CD4-positive, alpha-beta T cell treated with Interleukin-21 for 1 hour (primary cell): ENCODE data around the gene SRP9.
"Not testable (repeated sequence)": the region's sequence is repeated elsewhere in the genome, so short reads cannot be mapped to it uniquely, and the experiment has no call there.

Experiments
- DNase-seq: peaks from one replicate; pipeline ENCODE4 v3.0.0-alpha.2; 2020

The SRP9 gene

DNA sequence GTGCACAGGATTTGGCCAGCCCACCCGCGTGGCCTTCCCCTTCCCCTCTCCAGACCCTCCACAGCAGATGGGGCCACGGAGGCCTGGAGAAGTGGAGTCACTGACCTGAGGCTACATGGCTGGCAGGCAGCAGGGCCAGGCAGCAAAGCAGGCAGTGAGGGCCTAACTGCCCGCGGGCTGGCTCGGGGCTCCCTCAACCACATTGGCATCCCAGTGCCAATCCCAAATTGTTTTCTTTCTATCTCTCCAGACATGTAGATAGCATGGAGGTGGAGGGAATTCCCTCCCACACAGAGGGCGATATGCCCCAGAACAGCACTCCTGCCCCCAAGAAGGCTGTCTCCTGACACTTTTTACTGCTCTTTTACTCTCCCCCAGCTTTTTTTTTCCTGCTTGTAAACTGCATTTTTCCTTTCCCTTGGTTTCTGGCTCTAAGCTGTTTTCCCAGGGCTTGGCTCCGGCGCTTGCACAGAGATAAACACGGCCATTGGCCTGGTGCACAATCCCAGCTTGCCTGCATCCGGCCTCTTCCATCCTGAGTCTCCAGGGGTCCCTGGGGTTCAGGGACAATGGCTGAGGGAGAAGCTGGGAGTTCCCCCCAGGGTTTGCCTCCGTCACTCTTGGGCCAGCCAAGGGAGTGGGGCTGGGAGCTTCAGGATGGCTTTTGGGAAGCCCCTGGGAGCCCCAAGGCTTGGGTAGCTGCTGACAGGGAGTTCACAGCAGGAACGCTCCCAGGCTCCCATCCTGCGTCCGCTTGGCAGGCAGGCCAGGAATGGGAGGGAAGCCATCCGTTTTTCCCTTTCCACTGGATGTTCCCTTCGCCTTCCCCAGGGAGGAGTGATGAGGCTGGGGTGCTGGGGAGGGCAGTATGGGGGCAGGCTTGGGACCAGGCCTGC is 39.3 kb downstream of the SRP9 start:
- no peak for DNase-seq

DNA sequence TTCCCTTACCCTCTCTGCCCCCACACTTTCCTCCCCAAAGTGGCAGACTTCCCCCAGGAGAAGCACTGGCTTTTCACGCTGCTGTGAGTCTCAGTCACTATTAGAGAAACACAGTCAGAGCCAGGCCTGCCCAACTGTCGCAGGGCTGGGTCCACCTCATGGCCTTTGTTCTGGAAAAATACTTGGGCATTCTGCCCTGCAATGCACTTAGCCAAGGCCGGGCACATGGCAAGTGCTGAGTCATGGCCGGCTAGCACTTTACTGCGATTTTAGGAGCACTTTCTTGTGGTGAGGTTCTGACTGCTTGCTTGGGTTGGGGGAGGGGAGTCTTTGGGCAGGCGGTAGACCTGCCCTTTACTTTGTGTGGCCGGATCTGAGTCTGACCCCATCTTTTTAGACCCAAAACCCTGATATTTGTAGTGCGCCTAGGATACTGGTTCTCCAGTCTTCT is 40.0 kb downstream of the SRP9 start:
- no peak for DNase-seq

DNA sequence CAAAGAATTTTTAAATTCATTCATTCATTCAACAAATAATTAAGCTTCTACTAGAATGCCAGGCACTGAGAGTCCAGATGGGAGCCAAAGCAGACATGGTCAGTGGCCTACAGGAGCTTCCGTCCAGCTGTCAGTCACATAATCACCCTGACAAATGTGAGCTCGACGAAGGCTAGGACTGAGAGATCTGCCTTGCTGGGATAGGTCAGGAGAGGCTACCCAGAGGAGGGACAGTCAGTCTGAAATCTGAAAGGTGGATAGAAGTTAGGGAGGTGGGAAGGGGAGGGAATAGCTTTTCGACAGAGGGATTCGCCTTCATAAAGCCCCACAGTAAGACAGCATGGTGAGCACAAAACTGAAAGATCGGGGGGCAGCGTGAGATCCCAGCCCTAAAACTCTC is 40.6 kb downstream of the SRP9 start:
- no peak for DNase-seq

DNA sequence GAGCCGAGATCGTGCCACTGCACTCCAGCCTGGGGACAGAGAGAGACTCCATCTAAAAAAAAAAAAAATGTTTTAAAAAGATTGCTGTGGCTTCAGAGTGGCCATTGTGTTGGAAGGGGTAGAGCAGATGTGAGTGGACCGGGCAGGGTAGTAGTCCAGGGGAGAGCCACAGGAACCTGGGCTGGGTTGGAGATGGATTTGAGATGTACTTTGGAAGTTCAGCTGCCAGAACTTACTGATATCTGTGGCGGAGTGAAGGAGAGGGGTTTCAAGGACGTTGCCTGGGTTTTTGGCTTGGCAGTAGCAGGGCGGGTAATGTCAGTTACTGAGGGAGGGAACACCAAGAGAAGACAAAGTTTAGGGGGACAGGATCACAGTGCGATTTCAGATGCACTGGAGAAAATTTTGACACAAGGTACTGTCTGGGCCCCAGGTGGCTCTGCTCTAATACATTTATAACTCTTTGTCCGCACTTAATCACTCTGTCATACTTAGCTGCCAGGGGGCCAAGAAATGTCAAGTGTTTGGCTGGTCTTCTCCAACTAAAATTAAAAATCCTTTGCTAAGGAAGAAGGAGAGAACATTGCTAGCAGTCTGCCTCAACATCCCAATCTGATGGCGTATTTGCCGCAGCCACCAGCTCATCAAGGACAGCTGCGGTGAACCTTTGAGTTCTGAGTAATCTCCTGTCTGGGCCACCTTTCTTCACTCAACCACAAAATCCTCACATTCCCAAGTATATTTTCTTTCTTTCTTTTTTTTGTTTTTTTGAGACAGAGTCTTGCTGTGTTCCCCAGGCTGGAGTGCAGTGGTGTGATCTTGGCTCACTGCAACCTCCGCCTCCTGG is 41.9 kb downstream of the SRP9 start:
- DNase-seq, result no peak

DNA sequence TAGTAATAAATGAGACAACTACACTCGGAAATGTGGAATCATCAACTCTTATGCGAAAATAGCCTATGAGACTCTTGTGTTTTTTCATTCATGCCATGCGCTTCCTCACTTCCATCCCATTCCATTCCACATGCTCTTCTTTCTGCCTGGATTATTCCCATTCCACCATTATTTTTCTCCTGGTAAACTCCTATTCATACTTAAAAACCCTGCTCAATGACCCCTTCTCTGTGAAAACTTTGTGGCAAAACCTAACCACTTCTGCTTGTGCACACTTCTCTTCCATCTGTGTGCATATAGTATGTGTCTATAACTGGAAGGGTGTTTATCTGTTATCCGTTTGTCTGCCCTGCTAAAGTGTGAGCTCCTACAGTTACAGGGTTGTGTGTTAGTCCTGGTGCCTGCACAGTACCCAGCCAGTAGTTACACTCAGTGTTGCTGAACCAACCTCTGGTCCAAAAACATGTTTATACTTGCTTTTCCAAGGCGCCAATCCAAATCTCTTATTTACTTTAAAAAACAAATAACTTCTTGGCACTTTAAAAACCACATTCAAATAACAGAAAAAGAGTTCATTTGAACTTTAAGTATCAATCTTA is 43.0 kb downstream of the SRP9 start:
- DNase-seq, result no peak

DNA sequence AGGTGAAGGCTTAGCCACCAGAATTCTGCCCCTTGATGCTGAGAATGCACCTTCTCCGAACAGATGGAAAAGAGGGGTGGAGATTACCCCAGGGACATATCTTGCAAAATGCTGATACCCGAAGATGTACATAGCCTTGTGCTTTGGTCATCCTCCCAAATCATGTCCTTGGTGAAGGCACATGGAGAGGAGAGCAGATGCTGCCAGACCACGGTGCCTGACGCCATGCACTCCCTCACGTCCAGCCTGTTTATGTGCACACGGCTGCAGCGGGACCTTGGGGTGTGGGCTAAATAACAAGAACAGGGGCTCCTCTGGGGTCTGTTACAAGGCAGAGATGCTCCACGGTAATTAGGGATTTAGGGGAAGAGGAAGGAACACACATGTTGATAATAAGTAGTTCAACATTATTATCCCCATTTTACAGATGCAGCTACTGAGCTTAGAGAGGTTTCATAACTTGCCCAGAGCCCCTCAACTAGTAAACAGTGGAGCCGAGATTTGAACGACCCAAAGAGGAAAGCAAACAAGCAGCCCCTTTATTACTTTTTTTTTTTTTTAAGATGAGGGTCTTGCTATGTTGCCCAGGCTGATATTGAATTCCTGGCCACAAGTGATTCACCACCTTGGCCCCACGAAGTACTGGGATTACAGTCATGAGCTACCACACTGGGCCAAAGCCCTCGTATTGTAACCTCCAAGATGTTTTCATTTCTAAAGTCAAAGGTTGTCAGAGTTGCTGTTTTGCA is 45.2 kb downstream of the SRP9 start:
- no peak for DNase-seq

DNA sequence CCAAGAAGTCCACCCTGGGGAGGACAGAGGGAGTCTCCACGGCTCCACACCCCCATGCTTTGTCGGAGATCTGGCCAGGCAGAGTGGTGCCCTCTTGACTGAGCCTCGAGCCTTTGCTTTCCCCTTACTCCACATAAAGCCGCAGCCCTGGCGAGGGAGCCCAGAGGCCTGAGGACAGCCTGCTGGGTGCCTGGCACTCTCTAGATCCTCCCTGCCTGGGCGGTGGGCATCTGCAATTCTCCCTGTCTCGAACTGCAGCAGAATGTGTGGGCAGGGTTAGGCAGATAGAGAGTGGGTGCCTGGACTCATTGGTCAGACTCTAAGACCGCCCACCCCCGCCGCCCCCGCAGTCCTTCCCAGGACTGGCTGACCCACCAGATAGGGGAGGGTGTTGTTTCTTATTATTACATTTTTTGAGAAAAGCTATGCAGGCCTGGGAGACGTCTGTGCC is 46.2 kb downstream of the SRP9 start:
- DNase-seq, result no peak

DNA sequence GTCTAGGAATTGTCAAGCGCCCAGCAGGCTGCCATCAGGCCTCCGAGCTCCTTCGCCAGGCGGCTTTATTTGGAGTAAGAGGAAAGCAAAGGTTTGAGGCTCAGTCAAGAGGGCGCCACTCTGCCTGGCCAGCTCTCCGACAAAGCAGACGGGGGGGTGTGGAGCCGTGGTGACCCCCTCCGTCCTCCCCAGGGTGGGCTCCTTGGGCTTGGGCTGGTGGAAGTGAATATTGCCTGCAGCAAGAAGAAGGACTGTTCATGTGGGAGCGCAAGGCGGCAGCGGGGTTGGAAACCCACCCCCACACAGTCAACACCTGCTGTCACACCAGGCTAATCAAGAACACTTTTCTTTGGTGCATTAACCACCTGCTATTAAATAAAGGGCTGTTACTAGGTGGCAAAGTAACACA is 46.9 kb downstream of the SRP9 start:
- no peak for DNase-seq

DNA sequence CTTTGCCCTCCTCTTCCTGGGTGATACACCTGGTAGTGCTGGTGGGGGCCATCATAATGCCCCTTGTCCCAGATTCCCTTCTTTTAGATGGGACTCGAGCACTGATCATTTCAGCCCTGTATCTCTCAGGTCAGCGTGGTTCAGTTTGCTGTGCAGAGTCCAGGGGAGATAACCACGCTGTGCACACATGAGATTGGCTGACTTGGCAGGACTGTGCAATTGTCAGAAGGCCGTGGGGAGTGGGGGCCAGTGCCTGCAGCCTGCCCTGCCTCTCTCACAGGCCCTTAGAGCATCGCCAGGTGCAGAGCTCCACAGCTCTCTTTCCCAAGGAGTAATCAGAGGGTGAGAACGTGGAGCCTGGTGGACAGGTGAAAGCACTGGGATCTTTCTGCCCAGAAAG is 47.5 kb downstream of the SRP9 start:
- DNase-seq, result no peak

DNA sequence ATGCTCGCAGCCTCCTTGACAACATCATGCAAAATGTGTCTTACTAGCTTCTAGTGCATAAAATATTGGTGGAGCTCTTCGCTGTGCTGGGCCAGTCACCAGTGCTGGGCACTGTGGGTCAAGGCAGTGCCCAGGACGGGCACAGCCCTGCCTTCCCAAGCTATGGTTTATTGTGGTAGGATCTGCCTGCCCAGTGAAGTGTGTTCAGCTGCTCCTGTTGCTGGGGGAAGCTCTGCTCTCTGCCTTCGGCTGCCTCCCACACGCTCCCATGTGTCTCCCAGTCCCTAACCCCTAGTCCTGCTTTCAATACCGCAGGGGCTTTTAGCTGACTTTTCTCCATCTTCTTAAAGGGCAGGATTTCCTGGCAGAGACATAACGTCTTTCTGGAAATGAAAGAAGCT is 48.0 kb downstream of the SRP9 start:
- no peak for DNase-seq

DNA sequence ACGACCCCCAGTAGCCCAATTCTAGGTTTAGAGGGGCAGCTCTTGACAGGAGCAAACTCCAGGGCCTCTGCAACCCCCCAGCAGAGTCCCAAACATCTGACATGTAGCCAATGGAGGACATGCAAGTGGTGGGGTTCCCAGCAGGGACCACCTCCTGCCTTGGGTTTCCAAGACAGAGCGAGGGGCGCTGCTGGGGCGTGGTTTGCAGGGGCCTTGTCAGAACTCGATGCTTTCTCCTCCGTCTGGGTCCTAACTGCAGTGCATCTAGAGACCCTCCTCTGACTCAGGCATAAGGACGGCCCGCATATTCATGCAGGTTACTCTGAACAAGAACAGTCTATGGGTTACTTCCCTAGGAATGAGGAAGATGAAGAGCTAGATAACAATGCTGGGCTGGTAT is 49.5 kb downstream of the SRP9 start:
- DNase-seq, result no peak

DNA sequence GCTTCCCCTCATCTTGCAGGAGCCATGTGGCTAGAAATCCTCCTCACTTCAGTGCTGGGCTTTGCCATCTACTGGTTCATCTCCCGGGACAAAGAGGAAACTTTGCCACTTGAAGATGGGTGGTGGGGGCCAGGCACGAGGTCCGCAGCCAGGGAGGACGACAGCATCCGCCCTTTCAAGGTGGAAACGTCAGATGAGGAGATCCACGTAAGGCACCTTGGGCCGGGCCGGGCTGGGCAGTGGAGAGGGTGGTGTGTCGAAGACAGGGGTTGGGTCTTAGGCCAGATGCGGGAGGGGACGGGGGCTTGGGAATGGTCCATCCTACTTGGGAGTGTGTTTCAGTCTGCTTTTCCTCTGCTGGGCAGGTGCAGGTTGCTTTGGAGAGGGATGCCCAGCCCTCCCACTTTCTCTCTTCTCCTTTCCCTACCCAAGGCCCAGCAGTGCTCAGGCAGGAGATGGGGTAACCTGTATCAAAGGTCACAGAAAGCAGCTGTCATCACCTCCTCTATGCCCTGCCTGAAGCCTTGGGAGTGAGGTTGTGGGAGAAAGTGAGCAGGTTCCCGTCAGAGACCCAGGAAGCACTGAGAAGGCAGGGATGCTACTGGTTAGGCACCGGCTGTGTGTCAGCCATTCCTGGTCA is 51.2 kb downstream of the SRP9 start:
- no peak for DNase-seq

DNA sequence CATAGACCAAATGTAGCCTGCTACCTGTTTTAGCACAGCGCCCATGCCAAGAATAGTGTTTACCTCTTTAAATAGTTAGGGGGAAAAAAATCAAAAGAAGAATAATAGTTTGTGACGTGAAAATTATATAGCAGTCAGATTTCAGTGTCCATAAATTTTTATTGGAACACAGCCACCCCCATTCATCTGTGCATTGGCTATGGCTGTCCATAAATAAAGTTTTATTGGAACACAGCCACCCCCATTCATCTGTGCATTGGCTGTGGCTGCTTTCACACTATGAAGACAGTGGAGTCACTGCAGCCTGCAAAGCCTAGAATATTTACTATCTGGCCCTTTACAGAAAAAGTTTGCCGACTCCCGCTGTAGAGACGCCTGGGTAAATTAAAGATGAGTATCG is 53.2 kb downstream of the SRP9 start:
- no peak for DNase-seq

DNA sequence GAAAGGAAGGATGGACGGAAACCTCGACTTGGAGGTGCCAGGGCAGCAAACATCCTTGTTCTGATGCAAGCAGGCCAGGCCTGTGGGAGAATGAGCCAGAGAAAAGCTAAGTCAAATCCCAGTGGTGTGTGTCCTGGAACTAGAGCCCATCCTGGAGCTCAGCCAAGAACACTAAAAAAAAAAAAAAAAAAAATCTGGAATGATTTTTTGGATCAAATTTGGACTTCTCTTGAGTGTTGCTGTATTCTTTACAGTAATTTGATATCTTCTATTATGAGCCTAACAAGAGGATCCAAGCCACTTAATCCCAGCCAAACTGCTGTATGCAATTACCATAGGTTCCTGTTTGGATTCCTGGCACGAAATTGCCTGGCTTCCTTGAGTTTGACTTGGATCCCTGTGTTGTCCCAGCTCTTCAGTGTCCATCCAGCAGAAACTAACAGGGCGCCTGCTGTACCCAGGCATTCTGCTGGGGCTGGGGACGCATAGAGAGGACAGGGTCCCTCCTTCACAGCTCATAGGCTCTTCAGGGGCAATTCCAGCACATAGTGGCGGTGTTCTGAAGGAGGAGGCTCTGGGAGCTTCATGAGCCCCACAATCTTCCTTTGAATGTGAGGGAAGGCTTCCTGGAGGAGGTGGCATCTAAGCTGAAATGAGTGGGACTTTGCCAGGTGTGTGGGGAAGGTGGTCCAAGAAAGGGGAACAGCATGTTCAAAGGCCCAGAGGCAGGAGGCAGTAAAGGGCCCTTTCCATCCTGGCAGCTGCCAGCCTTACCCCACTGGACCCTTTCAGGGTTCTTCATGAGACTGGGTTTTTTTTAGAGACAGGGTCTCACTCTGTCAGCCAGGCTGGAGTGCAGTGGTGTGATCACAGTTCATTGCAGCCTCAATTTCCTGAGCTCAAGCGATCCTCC is 57.0 kb downstream of the SRP9 start:
- DNase-seq, result no peak

DNA sequence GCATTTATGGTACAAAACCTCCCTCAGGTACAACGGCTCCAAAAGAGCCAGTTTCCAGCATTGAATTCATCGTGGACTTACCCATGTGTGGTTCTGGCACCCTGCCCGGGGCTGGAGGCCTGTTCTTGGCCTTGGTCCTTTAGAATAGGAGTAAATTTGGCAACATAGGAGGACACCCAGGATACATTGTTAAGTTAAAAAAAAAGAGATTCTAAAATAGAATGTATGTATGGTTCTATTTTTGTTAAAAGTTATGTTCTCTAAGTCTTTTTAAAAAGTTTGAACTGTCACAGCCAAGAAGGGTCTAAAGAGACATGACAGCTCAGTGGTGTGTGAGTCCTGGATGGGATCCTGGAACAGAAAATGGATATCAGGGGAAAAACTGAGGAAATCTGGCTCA is 58.2 kb downstream of the SRP9 start:
- DNase-seq, result no peak

DNA sequence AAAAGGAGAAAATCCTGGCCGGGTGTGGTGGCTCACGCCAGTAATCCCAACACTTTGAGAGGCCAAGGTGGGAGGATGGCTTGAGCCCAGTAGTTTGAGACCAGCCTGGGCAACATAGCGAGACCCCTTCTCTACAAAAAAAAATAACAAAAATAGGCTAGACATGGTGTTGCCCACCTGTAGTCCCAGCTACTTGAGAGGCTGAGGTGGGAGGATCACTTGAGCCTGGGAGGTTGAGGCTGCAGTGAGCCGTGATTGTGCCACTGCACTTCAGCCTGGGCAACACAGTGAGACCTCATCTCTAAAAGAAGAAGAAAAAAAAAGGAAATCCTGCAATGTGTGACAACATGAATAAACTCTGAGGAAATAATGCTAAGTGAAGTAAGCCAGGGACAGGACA is 58.7 kb downstream of the SRP9 start:
- not testable (repeated sequence) for DNase-seq

DNA sequence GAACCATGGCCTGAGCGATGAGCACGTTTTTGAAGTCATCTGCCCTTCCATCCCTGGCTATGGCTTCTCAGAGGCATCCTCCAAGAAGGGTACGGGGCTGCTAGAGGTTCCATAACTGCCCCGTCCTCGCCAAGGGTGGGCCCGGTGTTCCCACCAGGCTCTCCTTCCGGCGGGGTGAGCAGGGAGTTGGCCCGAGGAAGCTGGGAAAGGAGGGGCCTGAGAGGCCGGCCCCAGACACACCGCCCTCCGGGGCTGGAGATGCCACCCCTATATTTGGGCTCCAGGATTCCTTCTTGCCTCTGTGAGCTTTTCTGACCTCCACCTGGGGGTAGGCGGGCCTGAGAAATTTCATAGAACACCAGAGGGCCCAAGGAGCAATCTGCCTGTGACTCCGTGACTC is 61.2 kb downstream of the SRP9 start:
- no peak for DNase-seq
